Activated T-cell treated with anti-CD3 and anti-CD28 coated beads, Interleukin-2, amount 50 U/mL, for 24 hours (primary cell): ENCODE measurements around the gene PBRM1.
"Not testable (repeated sequence)": the region's sequence is repeated elsewhere in the genome, so short reads cannot be mapped to it uniquely, and the experiment has no call there.

Source experiments
- DNase-seq: peaks from one replicate; pipeline ENCODE4 v3.0.0-alpha.2; 2020
- H3K27ac Mint-ChIP-seq: 2 replicates; pipeline ENCODE4 v1.8.0; 2020; ENCODE audit warnings: mild to moderate bottlenecking, mixed read lengths
- H3K27me3 Mint-ChIP-seq: 2 replicates; pipeline ENCODE4 v1.8.0; 2020; ENCODE audit warnings: mixed read lengths
- H3K36me3 Mint-ChIP-seq: 2 replicates; pipeline ENCODE4 v1.8.0; 2020; ENCODE audit warnings: low read depth, mixed read lengths
- H3K4me1 Mint-ChIP-seq: 2 replicates; pipeline ENCODE4 v1.8.0; 2020; ENCODE audit warnings: low read depth, mixed read lengths
- H3K4me3 Mint-ChIP-seq: 2 replicates; pipeline ENCODE4 v1.8.0; 2020; ENCODE audit warnings: mild to moderate bottlenecking, moderate library complexity, mixed read lengths
- H3K9me3 Mint-ChIP-seq: 2 replicates; pipeline ENCODE4 v1.8.0; 2020; ENCODE audit warnings: mixed read lengths

The PBRM1 gene

GRCh38 chr3:52690560-52690959 is 4.8 kb upstream of the PBRM1 start:
- DNase-seq: no peak
- Mint-ChIP-seq H3K27me3 (no peaks in the 10 kb centered on the region), H3K4me3 (peak overlapping the region; percentile 99), H3K36me3 (peaks cover 99% of the 10 kb centered on the region), H3K9me3 (no peaks in the 10 kb centered on the region), H3K4me1 (peaks cover 70% of the 10 kb centered on the region), H3K27ac (peak overlapping the region; percentile 99)

- Mint-ChIP-seq H3K4me1 (peaks cover 69% of the 10 kb centered on the region), H3K27me3 (no peaks in the 10 kb centered on the region), H3K4me3 (peak overlapping the region; percentile 99), H3K27ac (peak overlapping the region; percentile 99), H3K36me3 (peaks cover 96% of the 10 kb centered on the region), H3K9me3 (no peaks in the 10 kb centered on the region)
- DNase-seq: no peak
These were observed 3.4 kb upstream of the PBRM1 start for GRCh38 chr3:52689151-52689550.

GRCh38 chr3:52688266-52688665 is 2.6 kb upstream of the PBRM1 start:
- Mint-ChIP-seq H3K9me3 (no peaks in the 10 kb centered on the region), H3K4me1 (peaks cover 70% of the 10 kb centered on the region), H3K27me3 (no peaks in the 10 kb centered on the region), H3K27ac (peak overlapping the region; percentile 99), H3K36me3 (peaks cover 89% of the 10 kb centered on the region), H3K4me3 (peak overlapping the region; percentile 99)
- no peak for DNase-seq

- H3K36me3 Mint-ChIP-seq: peaks cover 82% of the 10 kb centered on the region
- peak overlapping the region; percentile 86 for H3K4me3 Mint-ChIP-seq
- H3K27me3 Mint-ChIP-seq: no peaks in the 10 kb centered on the region
- H3K27ac Mint-ChIP-seq: peak overlapping the region; percentile 94
- DNase-seq: peak; percentile 89
- peaks cover 73% of the 10 kb centered on the region for H3K4me1 Mint-ChIP-seq
- no peaks in the 10 kb centered on the region for H3K9me3 Mint-ChIP-seq
These were observed 416 bp downstream of the PBRM1 start for GRCh38 chr3:52685285-52685708.

GRCh38 chr3:52684184-52684583 is 1.5 kb downstream of the PBRM1 start:
- Mint-ChIP-seq H3K27me3 (no peaks in the 10 kb centered on the region), H3K4me3 (peak overlapping the region; percentile 86), H3K36me3 (peaks cover 82% of the 10 kb centered on the region), H3K4me1 (peaks cover 73% of the 10 kb centered on the region), H3K9me3 (no peaks in the 10 kb centered on the region), H3K27ac (peak overlapping the region; percentile 94)
- DNase-seq: no peak

- peak overlapping the region; percentile 86 for H3K4me3 Mint-ChIP-seq
- H3K27ac Mint-ChIP-seq: peak overlapping the region; percentile 94
- no peak for DNase-seq
- H3K36me3 Mint-ChIP-seq: peaks cover 82% of the 10 kb centered on the region
- H3K4me1 Mint-ChIP-seq: peaks cover 73% of the 10 kb centered on the region
- no peaks in the 10 kb centered on the region for H3K27me3 Mint-ChIP-seq
- H3K9me3 Mint-ChIP-seq: no peaks in the 10 kb centered on the region
These were observed 2.1 kb downstream of the PBRM1 start for GRCh38 chr3:52683611-52684010.

- DNase-seq: no peak
- Mint-ChIP-seq H3K4me3 (peak overlapping the region; percentile 63), H3K9me3 (no peaks in the 10 kb centered on the region), H3K4me1 (peaks cover 62% of the 10 kb centered on the region), H3K27ac (peak overlapping the region; percentile 96), H3K27me3 (no peaks in the 10 kb centered on the region), H3K36me3 (peaks cover 81% of the 10 kb centered on the region)
These were observed 3.7 kb downstream of the PBRM1 start for GRCh38 chr3:52682016-52682415.

GRCh38 chr3:52681596-52681995 is 4.1 kb downstream of the PBRM1 start:
- Mint-ChIP-seq H3K9me3 (no peaks in the 10 kb centered on the region), H3K4me3 (peak overlapping the region; percentile 63), H3K27me3 (no peaks in the 10 kb centered on the region), H3K27ac (peak overlapping the region; percentile 96), H3K36me3 (peaks cover 81% of the 10 kb centered on the region), H3K4me1 (peaks cover 62% of the 10 kb centered on the region)
- DNase-seq: no peak

GRCh38 chr3:52679811-52680210 is 5.9 kb downstream of the PBRM1 start:
- H3K4me3 Mint-ChIP-seq: peak overlapping the region; percentile 4
- H3K9me3 Mint-ChIP-seq: no peaks in the 10 kb centered on the region
- H3K4me1 Mint-ChIP-seq: peaks cover 70% of the 10 kb centered on the region
- peak overlapping the region; percentile 96 for H3K27ac Mint-ChIP-seq
- peaks cover 83% of the 10 kb centered on the region for H3K36me3 Mint-ChIP-seq
- no peak for DNase-seq
- no peaks in the 10 kb centered on the region for H3K27me3 Mint-ChIP-seq

GRCh38 chr3:52679199-52679538 is 6.5 kb downstream of the PBRM1 start:
- no peaks in the 10 kb centered on the region for H3K9me3 Mint-ChIP-seq
- H3K4me1 Mint-ChIP-seq: peaks cover 64% of the 10 kb centered on the region
- no peak for DNase-seq
- H3K27ac Mint-ChIP-seq: peak overlapping the region; percentile 96
- H3K27me3 Mint-ChIP-seq: no peaks in the 10 kb centered on the region
- H3K36me3 Mint-ChIP-seq: peaks cover 78% of the 10 kb centered on the region
- no peak overlapping the region for H3K4me3 Mint-ChIP-seq

- Mint-ChIP-seq H3K27ac (peak overlapping the region; percentile 96), H3K27me3 (no peaks in the 10 kb centered on the region), H3K4me3 (no peak overlapping the region), H3K4me1 (peaks cover 58% of the 10 kb centered on the region), H3K9me3 (no peaks in the 10 kb centered on the region), H3K36me3 (peaks cover 79% of the 10 kb centered on the region)
- no peak for DNase-seq
These were observed 7.2 kb downstream of the PBRM1 start for GRCh38 chr3:52678265-52679198.

- H3K4me3 Mint-ChIP-seq, DNase-seq, H3K9me3 Mint-ChIP-seq, H3K27me3 Mint-ChIP-seq: not testable (repeated sequence)
- Mint-ChIP-seq H3K27ac (peak overlapping the region; percentile 7), H3K4me1 (peaks cover 56% of the 10 kb centered on the region), H3K36me3 (peaks cover 82% of the 10 kb centered on the region)
These were observed 9.5 kb downstream of the PBRM1 start for GRCh38 chr3:52676201-52676600.

GRCh38 chr3:52671676-52672075 is 14.0 kb downstream of the PBRM1 start:
- Mint-ChIP-seq H3K36me3 (peaks cover 74% of the 10 kb centered on the region), H3K9me3 (no peaks in the 10 kb centered on the region), H3K27me3 (no peaks in the 10 kb centered on the region), H3K4me1 (peaks cover 44% of the 10 kb centered on the region), H3K27ac (peak overlapping the region; percentile 95), H3K4me3 (peak overlapping the region; percentile 43)
- DNase-seq: no peak

GRCh38 chr3:52670621-52671521 is 14.8 kb downstream of the PBRM1 start:
- Mint-ChIP-seq H3K27ac (peak overlapping the region; percentile 95), H3K9me3 (no peaks in the 10 kb centered on the region), H3K36me3 (peaks cover 74% of the 10 kb centered on the region), H3K4me3 (peak overlapping the region; percentile 52), H3K27me3 (no peaks in the 10 kb centered on the region), H3K4me1 (peaks cover 42% of the 10 kb centered on the region)
- DNase-seq: peak; percentile 37
